Adrenal gland (tissue), 12 donors: ENCODE data around the gene INHBA. TPM values are rescaled to one million over a fixed set of nuclear protein-coding genes. Genes with fewer than 3 reads are reported as not detected.

ENCODE experiments used
- DNase-seq, 7 donors: peaks; one replicate each; pipeline ENCODE4 v3.0.0-alpha.2; 2019 to 2020
- H3K27ac ChIP-seq, 5 donors: fragments of 200-600 bp; sonication (generic) in 4 of 5; 1 replicate in 3 of 5; 2 replicates in 2 of 5; pipeline versions ENCODE4 v1.5.1 to v1.8.0; 2016 to 2020; ENCODE audit warnings: mild to moderate bottlenecking in 1 of 5
- H3K27me3 ChIP-seq: fragments of 200-600 bp; 2 replicates; pipeline ENCODE4 v1.8.0; 2021
- H3K36me3 ChIP-seq, 2 donors: fragments of 200-600 bp; replicated peaks in 1 of 2; 1 replicate in 1 of 2; 2 replicates in 1 of 2; pipeline versions ENCODE4 v1.5.1 to v1.8.0; 2018 to 2022
- H3K4me1 ChIP-seq, 2 donors: fragments of 200-600 bp; replicated peaks in 1 of 2; 1 replicate in 1 of 2; 2 replicates in 1 of 2; pipeline versions ENCODE4 v1.5.1 to v1.8.0; 2018 to 2021
- H3K4me3 ChIP-seq, 4 donors: fragments of 200-600 bp; sonication (generic) in 3 of 4; one replicate each; pipeline ENCODE4 v1.5.1; 2016 to 2018
- H3K9me3 ChIP-seq, 3 donors: fragments of 200-600 bp; sonication (generic) in 1 of 3; replicated peaks in 1 of 3; 1 replicate in 2 of 3; 2 replicates in 1 of 3; pipeline versions ENCODE4 v1.5.1 to v1.8.0; 2016 to 2021
- CTCF ChIP-seq, 6 experiments: fragments of 450-650 bp in 4 of 6; fragments of 200-600 bp in 2 of 6; sonication (generic) in 1 of 6; IDR thresholded peaks; 1 replicate in 5 of 6; 2 replicates in 1 of 6; pipeline versions ENCODE4 v1.5.1 to v1.8.0; 2016 to 2021; ENCODE audit warnings: antibody characterized with exemption in 6 of 6, mild to moderate bottlenecking in 2 of 6, moderate library complexity in 1 of 6
- POLR2A ChIP-seq, 2 donors: fragments of 450-650 bp; IDR thresholded peaks; one replicate each; pipeline ENCODE4 v1.6.1; 2017; ENCODE audit warnings: antibody characterized with exemption in 2 of 2, mild to moderate bottlenecking in 2 of 2, moderate library complexity in 1 of 2
- WGBS, 4 donors: extraction: QIAGEN DNeasy Blood & Tissue Kit in 2 of 4; methylation state at CpG; one replicate each; pipeline versions ENCODE4 v1.1.5 to v1.1.7; 2013 to 2017; 5-methylcytosine and 5-hydroxymethylcytosine counted together
- intact Hi-C, 2 donors: fragments of 100-400 bp; cut with DNase I; formaldehyde crosslinking; loops; one replicate each; pipeline versions ENCODE4 v1.14.1 to v1.15.0; 2022 to 2023
- polyA plus RNA-seq, 3 donors: library from polyadenylated mRNA; stranded (reverse); fragments of 200-250 nt in 2 of 3; fragments of 350-450 nt in 1 of 3; fragmentation: Illumina TruSeq in 1 of 3; extraction: RNeasy Lipid Tissue Mini Kit (QIAGEN cat#74804) in 1 of 3; gene quantifications; one replicate each; pipeline ENCODE4 v1.2.3, GENCODE V29; 2013 to 2014
- total RNA-seq, 9 donors: library from RNA; depleted of rRNA in 4 of 9; stranded (reverse); fragments of >200 nt in 4 of 9; fragments of 120-200 nt in 1 of 9; fragmentation: NEBNext Ultra II Directional in 1 of 9; extraction: Animal tissue kit (Norgen Biotek cat#: 25700) in 1 of 9; gene quantifications; one replicate each; pipeline versions ENCODE4 v1.1.0 to v1.2.4, GENCODE V29; 2013 to 2023
- donor health status: healthy with polysubstance abuse.
- donor health status: Bipolar disorder and iron deficiency.
- donor health status: DM: yes; HTN: yes; CAD: no.
- donor health status: DM: no; HTN: no; CAD: no.
- donor health status: DM: no; HTN: no; CAD: no.
- donor health status: DM: yes; HTN: yes; CAD: no.

Gene INHBA
- total and polyA plus RNA-seq, 12 donors, result 0.35 to 4.1 (median 0.89) TPM

- TF ChIP-seq CTCF (IDR thresholded peaks at IDR 0.05) (no peak), POLR2A (IDR thresholded peaks at IDR 0.05) (no peak)
- Histone ChIP-seq H3K36me3 (no peaks in the 10 kb centered on the region), H3K9me3 (no peaks in the 10 kb centered on the region), H3K27me3 (no peaks in the 10 kb centered on the region), H3K4me1 (peaks cover 0 to 3% of the 10 kb centered on the region in 2 donors), H3K27ac (no peak overlapping the region), H3K4me3 (no peak overlapping the region)
- no peak for DNase-seq
- intact Hi-C loops, result no loop called here
- 63 to 77% (median 70%) methylated on average over 3 of the region's 3 CpGs for WGBS, 4 donors
Observed at GRCh38 chr7:41691286-41692190, 11.4 kb downstream of the INHBA start.

GRCh38 chr7:41689815-41690214 lies 13.1 kb downstream of the INHBA start:
- no peaks in the 10 kb centered on the region for H3K4me1 ChIP-seq
- no peak overlapping the region for H3K27ac ChIP-seq
- H3K27me3 ChIP-seq, result no peaks in the 10 kb centered on the region
- intact Hi-C loops, result no loop called here
- TF ChIP-seq POLR2A (IDR thresholded peaks at IDR 0.05) (no peak), CTCF (IDR thresholded peaks at IDR 0.05) (no peak)
- 87 to 91% (median 90%) methylated on average over 10 to 16 of the region's 16 CpGs for WGBS, 4 donors
- no peaks in the 10 kb centered on the region for H3K9me3 ChIP-seq
- DNase-seq, result no peak
- H3K4me3 ChIP-seq, result no peak overlapping the region
- no peaks in the 10 kb centered on the region for H3K36me3 ChIP-seq

- TF ChIP-seq CTCF (IDR thresholded peaks at IDR 0.05) (no peak), POLR2A (IDR thresholded peaks at IDR 0.05) (no peak)
Observed at GRCh38 chr7:41688906-41689305, 14.0 kb downstream of the INHBA start.

GRCh38 chr7:41688012-41688625 lies 14.8 kb downstream of the INHBA start:
- no peak for DNase-seq
- 95 to 96% (median 96%) methylated on average over 2 of the region's 2 CpGs for WGBS, 4 donors
- H3K4me3 ChIP-seq, result no peak overlapping the region
- H3K4me1 ChIP-seq, result no peaks in the 10 kb centered on the region
- H3K27me3 ChIP-seq, result no peaks in the 10 kb centered on the region
- peaks cover 0 to 3% (median 0%) of the 10 kb centered on the region in 3 donors for H3K9me3 ChIP-seq
- no peaks in the 10 kb centered on the region for H3K36me3 ChIP-seq
- TF ChIP-seq POLR2A (IDR thresholded peaks at IDR 0.05) (no peak), CTCF (IDR thresholded peaks at IDR 0.05) (no peak)
- intact Hi-C loops, result no loop called here
- H3K27ac ChIP-seq, result no peak overlapping the region

More at GRCh38 chr7:41688906-41689305, 14.0 kb downstream of the INHBA start:
- DNase-seq, result no peak
- Histone ChIP-seq H3K9me3 (no peaks in the 10 kb centered on the region), H3K4me1 (no peaks in the 10 kb centered on the region), H3K36me3 (no peaks in the 10 kb centered on the region), H3K27ac (no peak overlapping the region), H3K27me3 (no peaks in the 10 kb centered on the region), H3K4me3 (no peak overlapping the region)
- intact Hi-C loops, result no loop called here
- 74 to 87% (median 81%) methylated on average over 2 of the region's 2 CpGs for WGBS, 4 donors
